ENCODE measurements around the gene LRRN3. TPM values are rescaled to one million over a fixed set of nuclear protein-coding genes. Genes with fewer than 3 reads are reported as not detected.

The LRRN3 gene
- total RNA-seq, 1 experiment from 2014 or later: not detected

- Histone ChIP-seq H3K4me1 (replicated peaks; ENCODE audit: insufficient read depth) (no peaks in the 10 kb centered on the region), H3K36me3 (ENCODE audit: low read depth) (no peaks in the 10 kb centered on the region), H3K9me3 (ENCODE audit: insufficient read depth, low read depth) (no peaks in the 10 kb centered on the region), H3K27ac (no peak overlapping the region), H2AFZ (no peak overlapping the region), H3F3A (ENCODE audit: insufficient read depth, low read depth) (no peaks in the 10 kb centered on the region), H3K9me2 (ENCODE audit: insufficient read depth) (no peaks in the 10 kb centered on the region), H3K79me2 (ENCODE audit: low read depth) (no peaks in the 10 kb centered on the region), H3K27me3 (ENCODE audit: insufficient read depth, low read depth) (no peaks in the 10 kb centered on the region), H4K20me1 (ENCODE audit: insufficient read depth) (no peaks in the 10 kb centered on the region), H3K4me2 (no peak overlapping the region), H3K4me3 (no peak overlapping the region)
- no peak for TF ChIP-seq EZH2 (IDR thresholded peaks at IDR 0.05; ENCODE audit: low read depth)
- TF ChIP-seq CTCF (conservative IDR thresholded peaks at IDR 0.05): no peak
- POLR2A ChIA-PET (ENCODE audit: unreplicated experiment): no interaction called here
- CTCF ChIA-PET: no interaction called here
- intact Hi-C loops (cut with micrococcal nuclease; ENCODE audit: unreplicated experiment): no loop called here
- no peak for DNase-seq
- no TSS peak for BruUV-seq (replicated peaks)
Measured at GRCh38 chr7:111081546-111082267, 9.2 kb upstream of the LRRN3 start.

GRCh38 chr7:111082351-111082750, 8.6 kb upstream of the LRRN3 start:
- Histone ChIP-seq H3K36me3 (ENCODE audit: low read depth) (no peaks in the 10 kb centered on the region), H3K4me2 (no peak overlapping the region), H3K4me1 (replicated peaks; ENCODE audit: insufficient read depth) (no peaks in the 10 kb centered on the region), H3K4me3 (no peak overlapping the region), H3K9me3 (ENCODE audit: insufficient read depth, low read depth) (no peaks in the 10 kb centered on the region), H3K27me3 (ENCODE audit: insufficient read depth, low read depth) (no peaks in the 10 kb centered on the region), H3F3A (ENCODE audit: insufficient read depth, low read depth) (no peaks in the 10 kb centered on the region), H2AFZ (no peak overlapping the region), H3K27ac (no peak overlapping the region), H4K20me1 (ENCODE audit: insufficient read depth) (no peaks in the 10 kb centered on the region), H3K79me2 (ENCODE audit: low read depth) (no peaks in the 10 kb centered on the region), H3K9me2 (ENCODE audit: insufficient read depth) (no peaks in the 10 kb centered on the region)
- ChIA-PET POLR2A (ENCODE audit: unreplicated experiment) (no interaction called here), CTCF (no interaction called here)
- TF ChIP-seq CTCF (conservative IDR thresholded peaks at IDR 0.05) (no peak), EZH2 (IDR thresholded peaks at IDR 0.05; ENCODE audit: low read depth) (no peak)
- no TSS peak for BruUV-seq (replicated peaks)
- no peak for DNase-seq
- intact Hi-C loops (cut with micrococcal nuclease; ENCODE audit: unreplicated experiment): no loop called here

- Histone ChIP-seq H3K4me1 (replicated peaks; ENCODE audit: insufficient read depth) (no peaks in the 10 kb centered on the region), H3K9me3 (ENCODE audit: insufficient read depth, low read depth) (no peaks in the 10 kb centered on the region), H3K27ac (no peak overlapping the region), H3K27me3 (ENCODE audit: insufficient read depth, low read depth) (no peaks in the 10 kb centered on the region), H3F3A (ENCODE audit: insufficient read depth, low read depth) (no peaks in the 10 kb centered on the region), H3K79me2 (ENCODE audit: low read depth) (no peaks in the 10 kb centered on the region), H3K4me2 (no peak overlapping the region), H3K36me3 (ENCODE audit: low read depth) (no peaks in the 10 kb centered on the region), H2AFZ (no peak overlapping the region), H4K20me1 (ENCODE audit: insufficient read depth) (no peaks in the 10 kb centered on the region), H3K9me2 (ENCODE audit: insufficient read depth) (no peaks in the 10 kb centered on the region), H3K4me3 (no peak overlapping the region)
- no TSS peak for BruUV-seq (replicated peaks)
- TF ChIP-seq CTCF (conservative IDR thresholded peaks at IDR 0.05) (no peak), EZH2 (IDR thresholded peaks at IDR 0.05; ENCODE audit: low read depth) (no peak)
- CTCF ChIA-PET: no interaction called here
- intact Hi-C loops (cut with micrococcal nuclease; ENCODE audit: unreplicated experiment): no loop called here
- no peak for DNase-seq
- POLR2A ChIA-PET (ENCODE audit: unreplicated experiment): no interaction called here
Measured at GRCh38 chr7:111083413-111083812, 7.5 kb upstream of the LRRN3 start.

Measured in PC-9 (cell line).